ENCODE results near the gene CDC42.
A peak's percentile ranks its signal among the peaks of the same experiment; 100 is the strongest.

The CDC42 gene

DNA sequence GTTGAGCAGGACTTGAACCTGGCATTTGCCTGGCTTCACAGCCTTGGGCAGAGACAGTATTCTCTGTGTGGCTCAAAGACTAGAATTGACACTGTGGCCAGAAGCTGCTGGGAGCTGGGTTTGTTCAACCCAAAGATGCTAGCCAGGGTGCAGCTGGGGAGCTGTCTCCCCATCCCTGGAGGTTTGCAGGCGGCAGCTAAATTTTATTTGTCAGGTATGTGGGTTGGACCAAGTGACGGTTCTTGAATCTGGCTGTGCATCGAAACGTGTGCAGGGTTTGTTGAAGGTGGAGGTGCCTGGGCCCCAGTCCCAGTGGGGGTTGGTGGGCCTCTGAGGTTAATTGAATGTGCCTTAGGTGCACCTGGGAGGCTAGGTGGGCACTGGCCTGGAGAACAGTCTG lies 78.6 kb downstream of the CDC42 start:
- no peak for DNase-seq (ENCODE audit: low read depth)

DNA sequence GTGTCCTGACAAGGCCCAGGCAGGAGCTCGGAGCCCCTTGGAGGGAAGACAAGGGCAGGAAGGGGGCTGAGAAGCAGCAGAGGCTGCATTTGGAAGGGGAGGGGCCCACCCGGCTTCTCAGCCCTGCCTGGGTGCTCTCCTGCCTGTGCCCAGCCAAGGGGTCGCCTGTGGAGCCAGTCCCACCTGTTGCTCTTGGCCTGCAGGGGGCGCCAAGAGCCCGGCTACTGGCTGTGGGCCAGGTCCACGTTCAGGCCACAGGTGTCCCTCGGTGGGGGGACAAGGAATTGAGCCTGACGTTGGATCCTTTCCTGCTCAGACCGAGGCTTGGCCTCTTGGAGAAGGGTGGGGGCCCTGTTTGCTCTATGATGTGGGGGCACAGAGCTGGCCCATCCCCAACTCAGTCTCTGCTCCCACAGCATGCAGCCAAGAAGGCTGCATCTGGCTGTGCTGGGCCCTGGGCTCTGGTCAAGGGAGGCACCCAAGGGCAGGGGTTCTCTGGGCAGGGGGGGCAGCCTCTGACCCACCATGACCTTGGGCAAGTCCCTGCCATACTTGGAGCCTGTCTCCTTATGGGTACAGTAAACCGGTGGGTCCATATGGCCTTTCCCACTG lies 79.5 kb downstream of the CDC42 start:
- no peak for DNase-seq (ENCODE audit: low read depth)

DNA sequence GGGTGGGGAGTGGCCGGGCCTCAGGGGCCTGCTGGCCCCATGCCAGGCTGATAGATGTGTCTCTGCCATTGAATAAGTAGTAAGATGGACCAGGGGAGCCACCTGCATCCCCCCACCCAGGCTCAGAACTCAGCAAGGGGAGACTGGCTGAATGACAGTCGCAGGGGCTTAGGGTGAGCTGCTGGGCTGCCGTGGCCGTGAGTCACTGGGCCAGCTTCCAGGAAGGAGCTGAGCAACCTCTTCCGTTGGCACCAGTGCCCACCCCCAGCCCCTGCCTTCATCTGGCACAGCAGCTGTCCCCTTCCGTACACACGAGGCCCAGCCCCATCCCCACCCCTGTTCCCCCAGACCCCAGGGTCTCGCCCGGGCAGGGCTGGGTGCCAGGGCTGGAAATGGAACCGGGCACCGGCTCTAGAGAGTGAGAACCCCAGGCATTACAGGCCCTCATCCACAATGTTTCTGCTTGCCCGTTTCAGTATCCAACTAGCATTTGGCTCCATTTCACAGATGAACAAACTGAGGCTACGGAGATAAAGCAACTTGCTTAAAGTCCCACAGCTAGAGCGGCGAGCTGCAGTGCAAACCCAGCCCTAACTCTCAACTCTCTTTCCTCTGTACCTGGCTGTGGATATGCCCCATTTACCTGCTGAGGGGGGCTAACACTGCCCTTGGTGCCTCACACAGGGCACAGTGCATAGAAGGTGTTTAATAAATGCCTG lies 80.2 kb downstream of the CDC42 start:
- peak; percentile 57 for DNase-seq (ENCODE audit: low read depth)

DNA sequence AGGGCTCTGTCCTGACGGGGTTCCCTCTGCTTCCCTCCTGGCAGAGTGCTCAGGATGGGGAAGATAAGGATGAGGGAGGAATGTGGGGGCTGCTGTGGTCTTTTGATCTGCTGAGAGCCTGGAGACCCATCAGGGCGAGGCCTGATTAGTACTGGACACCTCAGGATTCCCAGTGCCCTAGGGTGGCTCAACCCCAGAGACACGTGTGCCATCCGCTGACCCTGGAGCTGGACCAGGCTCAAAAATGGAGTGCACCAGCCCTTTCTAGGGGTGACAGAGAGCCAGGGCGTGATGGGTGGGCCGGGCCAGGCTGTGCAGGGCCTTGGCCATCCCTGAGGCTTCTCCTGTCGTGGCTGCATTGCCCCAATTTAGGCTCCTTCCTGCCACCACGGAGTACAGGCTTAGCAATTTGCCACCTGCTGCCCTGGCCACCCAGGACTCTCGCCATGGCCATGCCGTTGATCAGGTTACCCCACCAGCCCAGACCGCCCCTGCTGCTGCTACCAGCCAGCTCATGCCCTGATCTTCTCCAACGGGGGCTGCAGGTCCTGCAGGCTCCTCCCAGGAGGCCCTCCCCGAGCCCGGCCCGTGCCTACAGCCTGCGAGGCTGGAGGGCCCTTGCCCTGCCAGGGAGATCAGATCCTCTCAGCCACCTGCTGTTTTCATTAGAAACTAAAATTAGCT lies 80.9 kb downstream of the CDC42 start:
- DNase-seq (ENCODE audit: low read depth): no peak

DNA sequence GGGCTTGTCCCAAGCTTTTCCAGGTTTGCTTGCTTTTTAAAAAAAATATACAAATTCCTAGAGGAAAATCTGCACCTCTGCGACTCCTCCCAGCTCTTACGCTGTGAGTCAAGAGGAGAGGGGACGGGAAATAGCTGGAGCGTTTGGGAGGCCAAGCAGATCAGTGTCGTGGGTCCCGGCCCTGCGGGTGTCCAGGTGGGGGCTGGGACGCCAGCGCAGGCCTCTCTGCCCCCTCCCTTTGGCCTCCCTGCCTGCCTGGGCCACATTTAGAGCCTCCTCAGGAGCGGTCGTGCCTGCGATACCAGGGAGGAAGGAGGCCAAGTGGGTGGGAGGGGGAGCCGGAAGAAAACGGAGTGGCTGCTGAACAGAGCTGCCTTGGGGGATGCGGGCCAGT lies 81.4 kb downstream of the CDC42 start:
- DNase-seq (ENCODE audit: low read depth): no peak

DNA sequence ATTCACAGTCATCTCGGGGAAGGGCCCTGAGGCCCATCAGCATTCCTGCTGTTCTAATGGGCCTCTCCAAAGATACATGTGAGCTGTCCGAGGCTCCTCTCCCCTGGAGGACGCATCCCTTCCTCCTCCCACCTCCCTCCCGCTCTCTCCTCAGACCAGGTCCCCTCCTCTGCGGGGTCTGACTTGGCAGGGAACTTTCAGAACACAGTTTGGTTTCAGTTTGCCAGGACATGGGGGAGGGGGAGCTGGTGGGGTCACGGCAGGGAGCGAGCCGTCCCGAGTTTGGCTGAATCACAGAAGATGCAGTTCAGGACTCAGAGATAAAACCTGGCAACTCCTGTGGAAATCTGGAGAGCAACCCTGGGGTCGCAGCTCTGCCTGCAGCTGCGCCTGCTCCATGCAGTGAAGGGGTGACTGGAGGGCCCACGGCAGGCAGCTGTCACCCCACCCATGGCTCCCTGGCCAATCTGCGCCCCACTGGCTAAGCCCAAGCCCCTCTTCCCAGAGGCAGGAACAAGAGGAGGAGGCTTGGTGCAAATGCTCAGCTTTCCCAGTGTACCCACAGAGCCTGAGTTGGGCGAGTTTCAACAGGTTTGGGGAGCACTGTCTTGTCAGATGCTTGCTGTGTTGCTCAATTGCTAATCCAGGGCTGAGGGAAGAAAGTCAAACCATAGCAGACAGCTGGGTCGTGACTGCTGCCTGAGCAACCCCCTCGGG lies 84.7 kb downstream of the CDC42 start:
- no peak for DNase-seq (ENCODE audit: low read depth)

DNA sequence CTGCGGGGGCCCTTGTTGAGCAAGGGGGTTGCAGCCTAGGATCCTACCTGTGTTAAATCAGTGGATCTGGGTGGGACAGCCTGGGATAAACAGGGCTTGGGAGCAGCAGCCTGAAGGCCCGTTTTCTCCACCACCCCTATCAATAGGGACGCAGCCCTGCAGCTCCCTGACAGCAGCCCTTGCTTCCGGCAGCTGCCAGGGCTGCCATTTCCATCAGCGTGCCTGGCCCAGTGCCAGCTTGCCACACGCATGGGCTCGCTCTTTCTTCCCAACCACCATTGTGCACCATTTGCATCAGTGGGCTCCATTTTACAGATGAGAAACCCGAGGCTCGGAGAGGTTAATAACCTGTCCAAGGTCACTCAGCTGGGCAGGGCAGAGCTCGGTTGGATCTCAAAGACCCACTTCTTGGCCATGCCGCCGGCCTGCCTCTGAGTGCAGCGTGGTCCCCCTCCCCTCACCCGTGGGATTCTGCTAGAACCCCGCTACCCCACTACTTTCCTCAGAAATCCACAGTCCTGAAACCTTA lies 86.6 kb downstream of the CDC42 start:
- no peak for DNase-seq (ENCODE audit: low read depth)

DNA sequence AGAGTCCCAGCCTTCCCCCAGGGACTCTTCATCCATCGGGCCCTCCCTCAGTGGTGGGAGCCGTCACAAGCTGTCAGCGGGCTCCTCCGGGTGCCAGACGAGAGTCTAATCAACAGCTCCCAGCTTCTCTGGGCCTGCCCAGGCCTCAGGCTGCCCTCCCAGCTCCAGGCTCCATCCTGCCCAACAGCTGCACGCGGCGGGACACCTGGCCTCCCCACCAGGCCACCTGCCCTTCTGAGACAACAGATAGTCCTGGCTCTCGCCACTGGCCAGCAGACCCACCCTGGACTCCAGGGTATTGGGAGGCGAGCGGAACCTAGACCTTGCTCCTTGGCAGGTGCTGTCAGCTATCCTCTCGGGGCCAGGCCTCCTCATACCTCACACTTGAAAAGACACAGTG lies 87.3 kb downstream of the CDC42 start:
- DNase-seq (ENCODE audit: low read depth): no peak
